ENCODE measurements around the gene DNAL4.
A peak's percentile ranks its signal among the peaks of the same experiment; 100 is the strongest.

DNAL4 gene

DNA sequence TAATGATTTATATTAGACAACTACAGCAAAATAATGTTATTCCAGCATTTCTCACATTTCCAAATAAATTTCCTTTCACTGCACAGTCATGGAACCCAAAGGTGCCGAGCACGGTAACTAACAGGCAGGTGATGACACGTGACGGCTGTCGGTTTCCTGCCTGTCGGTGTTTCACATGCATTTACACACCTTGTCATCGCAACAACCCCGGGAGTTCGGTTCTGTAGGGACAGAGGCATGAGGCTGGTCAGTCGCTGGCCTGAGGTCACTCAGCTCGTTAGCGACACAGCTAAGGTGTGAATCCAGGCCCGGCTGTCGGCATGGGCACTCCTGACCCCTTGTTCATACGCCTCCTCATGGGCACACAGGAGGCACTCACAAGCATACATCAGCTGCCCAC, 9.9 kb downstream of the DNAL4 start:
- DNase-seq = no peak

DNA sequence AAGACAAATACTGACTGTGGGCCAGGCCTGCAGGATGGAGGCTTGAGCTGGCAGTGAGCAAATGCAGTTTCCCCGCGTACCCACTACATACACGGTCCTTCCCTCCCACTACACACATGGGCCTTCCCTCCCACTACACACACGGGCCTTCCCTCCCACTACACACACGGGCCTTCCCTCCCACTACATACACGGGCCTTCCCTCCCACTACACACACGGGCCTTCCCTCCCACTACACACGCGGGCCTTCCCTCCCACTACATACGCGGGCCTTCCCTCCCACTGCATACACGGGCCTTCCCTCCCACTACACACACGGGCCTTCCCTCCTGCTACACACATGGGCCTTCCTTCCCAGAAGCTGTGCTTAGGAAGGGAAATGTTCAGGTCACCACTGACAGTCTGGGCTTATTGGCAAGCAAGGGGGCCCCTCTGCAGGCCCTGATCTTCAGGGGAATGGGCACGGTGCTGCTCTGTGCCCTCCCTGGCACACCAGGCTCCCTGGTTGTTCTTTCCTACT, 10.8 kb downstream of the DNAL4 start:
- no peak for DNase-seq

DNA sequence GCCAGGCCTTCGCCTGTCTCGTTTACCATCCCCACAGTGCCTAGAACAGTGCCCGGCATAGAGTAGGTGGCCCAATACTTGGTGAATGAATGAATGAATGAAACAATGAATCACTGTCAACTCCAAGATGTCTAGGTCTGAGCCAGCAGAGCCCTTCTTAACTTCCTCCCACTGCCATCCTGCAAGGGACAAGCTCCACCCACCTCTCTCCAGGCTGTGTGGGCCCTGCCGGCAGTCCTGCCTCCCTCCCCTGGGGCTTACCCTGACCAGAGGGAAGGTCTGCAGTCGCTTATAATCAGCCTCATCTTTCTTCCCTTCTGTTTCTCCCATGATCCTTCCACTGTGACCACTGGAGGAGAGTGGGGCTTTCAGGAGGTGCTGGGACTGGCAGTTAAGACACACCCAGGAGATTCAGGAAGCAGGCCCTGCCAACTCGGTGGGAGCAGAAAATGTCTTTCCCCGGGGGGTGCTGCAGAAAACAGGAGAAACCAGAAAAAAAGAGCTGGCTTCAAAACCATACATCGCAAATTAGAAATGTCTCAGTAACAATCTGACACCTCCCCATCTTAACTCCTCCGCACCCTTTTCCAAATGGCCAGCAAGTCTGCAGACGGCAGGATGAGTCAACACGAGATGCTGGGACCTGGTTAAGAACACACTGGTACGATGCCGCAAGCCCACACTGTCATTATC, 11.4 kb downstream of the DNAL4 start:
- no peak for DNase-seq

DNA sequence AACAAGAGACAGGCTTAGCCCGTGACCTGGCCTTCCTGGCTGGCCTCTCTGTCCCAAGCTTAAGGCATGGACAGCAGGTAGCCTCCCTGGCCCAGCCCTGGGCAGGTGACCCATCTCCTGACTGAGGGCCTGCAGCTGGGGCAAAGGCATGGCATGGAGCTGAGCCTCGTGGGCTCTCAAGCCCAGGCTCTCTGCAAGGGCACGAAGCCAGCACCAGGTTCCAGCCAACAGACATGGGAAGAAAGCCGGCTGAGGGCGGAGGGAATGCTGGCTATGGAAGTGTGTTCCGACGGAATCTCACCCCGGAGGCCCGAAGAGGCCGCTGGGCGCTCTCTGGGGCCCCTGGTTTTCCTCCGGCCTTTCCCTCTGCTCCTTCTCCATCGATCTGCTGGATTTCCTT, 12.9 kb downstream of the DNAL4 start:
- DNase-seq = no peak

DNA sequence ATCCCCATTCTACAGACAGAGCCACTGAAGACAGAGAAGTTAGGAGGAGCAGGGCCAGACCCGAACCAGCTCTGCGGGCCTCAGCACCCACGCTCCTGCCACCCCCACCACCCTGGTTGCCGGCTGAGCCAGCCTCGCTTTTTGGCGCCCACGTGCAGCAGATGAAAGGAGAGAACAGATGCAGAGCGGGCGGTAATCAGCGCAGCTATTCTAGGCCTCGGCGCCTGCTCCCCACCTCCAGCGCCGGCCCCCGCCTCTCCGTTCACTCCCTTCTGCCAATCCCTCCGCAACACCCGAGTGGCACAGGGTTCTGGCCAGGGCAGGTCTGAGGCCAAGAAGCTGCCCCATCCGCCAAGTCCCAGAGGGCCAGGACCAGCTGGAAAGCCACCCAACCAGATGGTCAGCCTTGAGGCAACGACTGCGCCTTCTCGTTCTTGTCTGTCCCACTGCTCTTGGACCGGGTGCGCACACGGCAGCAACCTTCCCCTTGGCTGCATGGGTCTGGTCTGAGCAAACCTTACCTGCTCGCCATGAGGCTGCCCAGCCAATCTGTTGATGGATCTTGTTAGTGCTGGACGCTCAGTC, 16.8 kb downstream of the DNAL4 start:
- no peak for DNase-seq

DNA sequence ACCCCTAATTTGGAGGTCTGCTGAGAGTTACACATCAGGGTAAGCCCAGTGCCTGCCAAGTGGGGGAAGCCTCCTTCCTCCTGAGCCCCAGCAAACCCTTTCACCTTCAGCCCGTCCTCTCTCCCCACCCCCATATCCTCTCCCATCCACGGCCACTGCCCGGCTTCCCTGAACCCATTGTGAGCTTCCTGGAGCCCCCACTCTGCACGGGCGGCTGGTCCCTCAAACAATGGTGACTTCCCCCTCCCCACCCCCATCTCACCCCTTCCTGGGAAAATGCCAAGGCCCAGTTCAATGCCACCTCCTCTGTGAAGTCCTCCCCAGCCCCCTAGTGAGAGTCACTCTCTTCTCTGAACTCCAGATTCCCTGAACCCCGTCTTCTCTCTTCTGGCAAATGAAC, 17.9 kb downstream of the DNAL4 start:
- no peak for DNase-seq

DNA sequence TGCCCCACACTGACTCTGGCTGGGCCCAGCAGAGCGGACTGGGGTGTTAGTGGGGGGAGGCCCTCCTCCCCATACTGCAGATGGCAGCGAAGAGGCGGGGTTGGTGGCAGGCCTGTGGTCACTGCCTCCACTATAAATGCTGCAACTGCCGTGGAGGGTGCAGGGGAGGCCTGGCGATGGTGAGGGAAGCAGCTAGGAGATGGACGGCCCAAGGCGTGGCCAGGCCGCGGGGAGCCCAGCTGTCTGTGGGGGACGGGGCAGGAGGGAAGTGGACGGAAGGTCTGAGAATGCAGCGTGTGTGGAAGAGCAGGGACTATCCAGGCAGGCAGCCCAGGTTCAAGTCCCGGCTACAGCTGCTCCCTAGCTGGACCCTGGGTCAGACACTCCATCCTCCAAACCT, 18.3 kb downstream of the DNAL4 start:
- no peak for DNase-seq

DNA sequence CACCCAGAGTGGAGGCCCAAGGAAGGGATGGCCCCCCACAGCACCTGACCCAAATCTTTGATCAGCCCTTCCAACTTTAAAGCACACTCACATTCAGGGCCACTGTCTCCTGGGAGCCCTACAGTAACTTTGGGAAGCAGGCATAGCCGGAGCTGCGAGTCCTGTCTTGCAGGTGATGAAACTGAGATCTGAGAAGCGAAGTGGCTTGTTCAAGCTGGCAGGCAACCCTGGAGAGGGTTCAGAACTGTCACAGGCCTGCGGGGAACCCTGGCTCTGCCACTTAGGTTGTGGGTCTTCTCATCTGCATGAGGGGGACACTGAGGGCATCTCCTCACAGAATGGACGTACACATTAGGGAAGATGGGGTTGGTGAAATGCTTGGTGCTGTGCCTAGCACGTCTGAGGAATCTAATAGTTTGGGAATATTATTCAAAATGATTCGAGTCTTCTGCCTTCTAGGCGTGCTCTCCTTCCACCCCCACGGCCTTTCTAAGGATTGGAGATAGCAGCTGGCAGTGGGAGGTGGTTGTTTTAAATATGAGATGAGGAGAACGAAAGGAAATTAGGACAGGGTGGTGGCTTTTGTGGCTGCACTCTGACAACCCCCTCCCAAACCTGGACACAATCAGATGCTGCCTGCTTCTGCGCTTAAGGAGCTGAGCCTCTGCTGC, 19.3 kb downstream of the DNAL4 start:
- DNase-seq = no peak

DNA sequence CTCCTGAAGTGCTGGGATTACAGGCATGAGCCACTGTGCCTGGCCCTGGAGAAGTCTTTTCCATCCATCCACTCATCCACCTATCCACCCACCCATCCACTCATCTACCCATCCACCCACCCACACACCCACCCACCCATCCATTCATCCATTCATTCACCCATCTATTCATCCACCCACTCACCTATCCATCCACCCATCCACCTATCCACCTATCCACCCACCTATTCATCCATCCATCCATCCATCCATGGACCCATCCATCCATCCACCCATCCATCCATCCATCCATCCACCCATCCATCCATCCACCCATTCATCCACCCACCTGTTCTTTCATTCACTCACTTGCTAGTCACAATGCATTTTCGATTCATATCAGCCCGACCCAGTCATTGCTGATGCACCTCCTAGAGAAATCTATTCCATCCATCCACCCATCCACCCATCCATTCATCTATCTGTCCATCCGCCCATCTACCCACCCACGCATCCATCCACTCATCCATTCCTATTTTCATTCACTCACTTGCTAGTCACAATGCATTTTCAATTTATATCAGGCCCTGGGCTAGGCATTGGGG, 20.5 kb downstream of the DNAL4 start:
- no peak for DNase-seq

DNA sequence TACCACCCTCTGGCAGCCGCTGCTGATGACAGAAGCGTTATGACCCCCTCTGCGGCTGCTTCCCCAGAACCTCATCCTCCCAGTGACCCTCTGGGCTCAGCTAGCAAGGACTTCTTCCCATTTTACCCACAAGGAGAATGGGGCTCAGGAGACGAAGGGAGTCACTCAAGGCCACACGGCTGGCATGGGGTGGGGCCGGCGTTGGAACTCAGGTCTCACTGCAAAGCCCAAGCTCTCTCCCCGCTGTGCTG, 21.4 kb downstream of the DNAL4 start:
- no peak for DNase-seq

DNA sequence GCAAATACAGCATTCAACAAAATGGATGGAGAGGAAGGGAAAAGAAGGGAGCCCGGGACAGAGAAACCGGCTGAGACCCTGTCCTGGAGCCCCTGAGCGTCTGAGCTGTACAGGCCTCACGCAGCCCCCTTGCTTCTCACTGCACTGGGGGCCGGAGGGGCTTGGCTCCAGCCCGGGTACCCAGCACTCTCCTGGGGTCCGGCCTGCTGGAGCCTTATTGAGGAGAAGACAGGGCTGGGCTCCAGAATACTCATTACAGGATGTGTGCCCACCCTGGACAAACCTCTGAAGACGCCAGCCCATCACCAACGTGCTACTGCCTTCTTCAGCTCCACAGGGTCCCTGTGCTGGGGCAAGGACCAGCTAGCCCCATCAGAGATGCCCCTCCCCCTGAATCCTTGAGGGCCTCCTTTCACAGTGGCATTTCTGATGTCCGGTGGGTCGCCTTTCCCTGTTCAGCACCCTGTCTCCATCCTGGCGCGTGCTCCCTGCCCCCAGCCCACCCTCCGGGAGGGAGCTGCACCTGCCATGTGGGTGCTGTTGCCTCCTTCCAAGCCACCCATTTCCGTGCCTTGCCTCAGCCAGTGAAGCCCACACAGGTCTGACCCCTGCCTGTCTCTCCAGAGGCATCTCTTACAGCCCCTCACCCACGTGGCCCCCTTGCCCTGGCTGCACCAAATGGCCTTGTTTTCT, 23.5 kb downstream of the DNAL4 start:
- no peak for DNase-seq

DNA sequence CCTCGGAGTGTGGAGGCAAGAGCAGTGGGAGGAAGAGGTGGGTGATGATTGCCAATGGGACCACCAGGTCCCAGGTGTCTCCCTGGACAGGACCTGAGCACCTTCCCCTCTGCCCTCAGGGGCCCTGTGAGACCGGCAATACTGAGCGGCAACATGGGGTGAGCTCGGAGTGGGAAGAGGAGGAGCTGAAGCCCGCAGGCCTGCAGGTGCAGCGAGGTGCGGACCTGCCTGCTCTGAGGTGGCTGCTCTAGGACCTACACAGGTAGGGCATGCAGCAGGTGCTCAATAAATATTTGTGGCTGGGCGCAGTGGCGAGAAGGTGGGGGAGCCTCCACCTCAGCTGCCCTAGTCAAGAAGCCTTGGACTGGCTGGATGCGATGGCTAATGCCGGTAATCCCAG, 25.9 kb downstream of the DNAL4 start:
- DNase-seq = no peak

DNA sequence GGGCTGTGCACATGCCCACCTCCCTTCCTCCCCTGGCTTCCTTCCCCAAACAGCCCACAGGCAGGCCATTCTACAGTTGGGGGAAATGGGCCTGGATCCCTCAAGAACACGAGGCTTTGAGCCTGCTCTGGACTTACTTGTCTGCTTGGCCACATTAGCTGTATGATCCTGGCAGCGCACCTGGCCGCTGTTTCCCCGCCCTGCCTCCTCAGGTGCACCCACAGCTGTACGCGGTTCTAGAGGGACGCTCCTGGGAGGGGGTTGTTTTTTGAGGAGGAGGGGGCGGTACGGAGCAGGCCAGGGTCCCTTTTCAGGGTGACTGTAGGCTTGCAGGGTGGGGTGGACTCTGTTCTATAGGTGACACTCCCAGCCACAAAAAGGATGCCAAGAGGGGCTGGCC, 26.6 kb downstream of the DNAL4 start:
- no peak for DNase-seq

DNA sequence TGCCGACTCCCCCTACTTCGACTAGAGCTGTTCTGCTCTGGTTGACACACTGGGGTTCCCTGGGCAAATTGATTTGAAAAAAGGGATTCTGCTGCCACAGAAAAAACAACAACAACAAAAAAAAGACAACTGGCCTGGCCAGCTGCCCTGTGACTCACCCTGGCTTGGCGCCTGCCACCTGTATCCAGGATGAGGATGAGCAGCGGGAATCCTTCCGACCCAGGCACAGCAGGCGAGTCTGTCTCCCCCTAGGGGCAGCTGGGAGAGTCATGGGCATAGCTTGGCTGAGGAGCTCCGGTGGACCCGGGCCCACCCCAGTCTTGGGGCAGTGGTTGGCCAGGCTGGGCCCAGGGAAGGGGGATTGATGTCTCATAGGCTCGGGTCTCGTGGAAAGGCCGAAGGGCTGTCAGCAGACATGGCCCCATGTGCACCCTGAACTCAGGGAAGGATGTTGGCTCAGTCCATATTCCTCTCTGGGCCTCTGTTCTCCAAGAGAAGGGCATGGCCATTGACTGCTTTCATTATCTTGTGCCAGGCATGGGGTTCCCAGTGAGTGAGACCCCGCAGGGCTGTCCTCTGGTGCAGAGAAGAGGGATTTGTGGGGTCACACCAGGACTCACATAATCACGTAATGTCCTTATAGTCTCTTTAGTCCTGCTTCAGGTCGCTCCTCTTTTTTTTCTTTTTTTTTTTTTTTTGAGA, 27.7 kb downstream of the DNAL4 start:
- DNase-seq = peak; percentile 47

DNA sequence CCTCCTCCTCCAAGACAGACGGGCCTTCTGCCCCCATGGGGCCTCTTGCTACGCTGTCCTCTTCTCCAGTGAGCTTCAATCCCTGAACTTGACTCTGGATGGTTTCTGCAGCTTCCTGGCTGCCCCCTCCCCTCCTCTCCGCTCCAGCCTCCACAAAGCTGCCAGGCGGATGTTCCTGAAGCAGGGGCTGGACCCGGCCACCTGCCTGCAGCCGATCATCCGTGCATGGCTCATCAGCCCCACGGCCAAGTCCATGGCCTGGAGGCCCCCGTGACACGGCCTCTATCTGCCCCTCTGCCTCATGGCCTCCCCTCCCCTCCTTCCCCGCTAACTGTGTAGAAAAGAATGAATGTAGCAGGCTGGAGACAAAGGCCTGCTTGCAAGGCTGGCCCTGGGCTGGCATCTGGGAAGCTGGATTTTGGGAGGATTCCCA, 31.4 kb downstream of the DNAL4 start:
- DNase-seq = no peak

DNA sequence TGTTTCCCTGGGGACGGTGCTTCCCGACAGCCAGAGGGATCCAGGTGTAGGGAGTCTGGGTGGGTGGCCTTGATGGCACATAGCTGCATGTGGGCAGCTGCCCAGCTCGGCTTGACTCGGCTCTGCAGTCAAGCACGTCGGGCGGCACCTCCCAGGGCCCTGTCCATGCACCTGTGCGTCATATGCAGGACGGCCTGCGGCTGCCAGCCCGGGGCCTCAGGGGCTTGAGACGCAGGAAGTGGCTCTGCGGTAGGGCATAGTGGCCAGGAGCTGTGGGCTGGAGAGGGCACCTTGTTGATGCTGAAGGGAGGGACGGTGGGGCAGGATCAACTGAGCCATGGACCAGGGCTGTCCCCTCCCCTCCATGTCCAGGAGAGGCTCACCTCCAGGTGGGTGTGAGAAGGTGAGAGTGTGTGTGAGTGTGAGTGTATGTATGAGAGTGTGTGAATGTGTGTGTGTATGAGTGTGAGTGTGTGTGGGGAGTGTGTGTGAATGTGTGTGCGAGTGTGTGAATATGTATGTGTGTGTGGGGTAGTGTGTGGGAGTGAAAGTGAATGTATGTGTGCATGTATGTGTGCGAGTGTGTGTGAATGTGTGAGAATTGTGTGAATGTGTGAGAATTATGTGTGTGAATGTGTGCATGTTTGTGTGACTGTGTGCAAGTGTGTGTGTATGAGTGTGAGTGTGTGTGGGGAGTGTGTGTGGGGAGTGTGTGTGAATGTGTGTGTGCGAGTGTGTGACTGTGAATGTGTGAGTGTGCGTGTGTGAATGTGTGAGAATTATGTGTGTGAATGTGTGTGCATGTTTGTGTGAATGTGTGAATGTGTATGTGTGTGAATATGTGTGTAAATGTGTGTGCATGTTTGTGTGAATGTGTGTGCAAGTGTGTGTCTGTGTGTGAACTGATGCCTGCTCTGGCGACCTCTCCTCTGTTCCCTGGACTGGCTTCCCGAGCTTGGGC, 32.5 kb downstream of the DNAL4 start:
- DNase-seq = peak; percentile 24

DNA sequence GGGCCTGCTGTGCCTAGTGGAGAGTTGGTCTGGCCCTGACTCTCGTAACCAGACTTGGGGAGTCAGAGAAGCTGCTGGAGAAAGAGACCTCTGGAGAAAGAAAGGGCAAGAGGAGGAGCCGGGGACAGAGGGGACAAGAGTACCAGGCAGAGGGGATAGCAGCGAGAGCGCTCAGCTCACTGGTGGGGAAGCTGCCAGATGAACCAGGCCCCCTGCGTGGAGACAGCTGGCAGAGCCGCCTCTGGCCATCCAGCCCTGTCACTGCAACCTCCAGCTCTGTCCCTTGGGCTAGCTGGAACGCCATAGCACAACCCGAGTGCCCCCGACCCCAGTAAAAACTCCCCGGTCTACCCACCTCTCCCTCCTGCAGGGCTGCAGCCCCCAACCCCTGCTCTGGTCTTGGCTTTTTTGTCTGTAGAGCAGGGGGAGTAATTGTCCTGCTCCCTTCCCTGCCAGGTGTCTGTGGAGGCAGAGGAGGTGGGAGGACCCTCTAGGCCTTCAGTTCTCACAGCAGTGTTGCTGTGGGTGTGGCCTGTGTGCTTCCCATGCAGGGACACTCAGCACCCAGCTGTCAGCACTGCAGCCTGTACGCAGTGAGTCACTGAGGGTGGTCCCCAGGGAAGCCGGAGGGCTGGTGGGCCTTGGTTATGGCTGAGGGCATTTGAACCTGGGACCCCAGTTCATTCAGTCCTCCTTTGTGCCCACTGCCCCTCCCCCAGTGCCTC, 33.3 kb downstream of the DNAL4 start:
- peak; percentile 57 for DNase-seq

DNA sequence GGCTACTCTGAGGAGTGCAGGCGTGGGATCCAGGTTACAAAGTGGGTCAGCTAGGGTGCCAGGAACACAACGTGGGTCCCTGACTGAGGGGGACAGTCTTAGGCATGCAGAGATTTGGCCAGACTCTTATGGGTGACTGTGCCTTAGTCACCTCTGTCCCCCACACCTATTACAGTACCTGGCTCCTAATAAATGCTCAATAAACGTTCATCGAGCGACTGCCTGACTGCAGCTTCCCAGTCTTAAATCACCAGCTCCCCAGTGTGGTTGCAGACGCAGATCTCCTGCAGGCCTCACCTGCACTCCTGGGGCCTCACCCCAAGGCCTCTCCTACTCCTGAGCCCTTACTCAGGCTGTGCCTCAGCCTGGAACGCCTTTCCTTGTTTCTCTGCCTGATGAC, 34.9 kb downstream of the DNAL4 start:
- no peak for DNase-seq

DNA sequence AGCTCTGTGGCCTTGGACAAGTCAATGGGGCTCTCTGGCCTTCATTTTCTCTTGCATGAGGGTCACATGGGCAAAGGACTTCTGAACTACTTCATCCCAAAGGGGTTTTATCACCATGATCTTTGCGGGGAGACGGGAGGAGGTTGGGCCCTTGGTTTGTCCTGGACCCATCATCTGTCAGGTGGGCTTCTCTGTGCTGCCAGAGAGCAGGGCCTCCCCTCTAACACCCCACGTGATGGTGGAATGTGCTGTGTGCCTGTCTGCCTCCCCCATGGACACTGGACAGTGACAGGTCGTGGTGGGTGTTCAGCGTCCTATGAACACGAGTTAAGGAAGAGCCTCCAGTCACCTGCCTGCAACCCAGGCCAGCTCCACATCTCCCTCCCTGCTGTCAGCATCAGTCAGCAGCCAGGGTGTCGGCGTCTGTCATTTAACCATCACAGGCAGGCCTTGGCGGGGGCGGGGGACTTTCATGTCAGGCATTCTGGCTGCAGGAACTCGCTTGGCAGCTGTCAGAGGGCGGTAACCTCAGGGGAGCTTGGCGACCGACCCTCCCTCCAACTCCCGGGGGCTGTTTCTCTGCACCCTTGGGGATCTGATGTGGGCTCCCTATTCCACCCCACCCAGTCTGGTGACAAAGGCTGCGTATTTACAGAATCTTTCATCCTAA, 35.5 kb downstream of the DNAL4 start:
- DNase-seq = no peak

DNA sequence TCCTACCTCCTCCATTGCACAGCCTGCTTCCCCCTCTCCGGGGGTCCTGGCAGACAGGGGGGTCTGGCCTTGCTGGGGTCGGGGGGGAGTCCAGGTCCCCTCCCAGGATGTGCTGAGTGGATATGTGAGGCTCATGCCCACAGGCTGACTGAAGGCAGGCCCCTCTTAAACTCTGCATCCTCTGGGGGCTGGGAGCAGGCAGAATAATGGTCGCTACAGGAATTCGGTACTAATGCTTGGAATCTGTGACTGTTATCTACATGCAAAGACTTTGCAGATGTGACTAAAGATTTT, 36.5 kb downstream of the DNAL4 start:
- no peak for DNase-seq
